ENCODE results near the gene TAF5L.

TAF5L gene

GRCh38 chr1:229621663-229622062 lies 4.3 kb downstream of the TAF5L start:
- no peak overlapping the region for H3K4me3 ChIP-seq (ENCODE audit: low read depth, low read length)
- no peak for TF ChIP-seq CTCF (IDR thresholded peaks at IDR 0.05; ENCODE audit: borderline replicate concordance, insufficient read depth, low read depth, low read length)

- TF ChIP-seq CTCF (IDR thresholded peaks at IDR 0.05; ENCODE audit: borderline replicate concordance, insufficient read depth, low read depth, low read length) = no peak
- H3K4me3 ChIP-seq (ENCODE audit: low read depth, low read length) = no peak overlapping the region
Measured at GRCh38 chr1:229620876-229621275, 5.0 kb downstream of the TAF5L start.

GRCh38 chr1:229619614-229620013 lies 6.3 kb downstream of the TAF5L start:
- TF ChIP-seq CTCF (IDR thresholded peaks at IDR 0.05; ENCODE audit: borderline replicate concordance, insufficient read depth, low read depth, low read length) = no peak
- H3K4me3 ChIP-seq (ENCODE audit: low read depth, low read length) = no peak overlapping the region

GRCh38 chr1:229619002-229619401 lies 6.9 kb downstream of the TAF5L start:
- H3K4me3 ChIP-seq (ENCODE audit: low read depth, low read length) = no peak overlapping the region
- TF ChIP-seq CTCF (IDR thresholded peaks at IDR 0.05; ENCODE audit: borderline replicate concordance, insufficient read depth, low read depth, low read length) = no peak

GRCh38 chr1:229617351-229618100 lies 8.4 kb downstream of the TAF5L start:
- no peak for TF ChIP-seq CTCF (IDR thresholded peaks at IDR 0.05; ENCODE audit: borderline replicate concordance, insufficient read depth, low read depth, low read length)
- H3K4me3 ChIP-seq (ENCODE audit: low read depth, low read length) = no peak overlapping the region

GRCh38 chr1:229614701-229615100 lies 11.2 kb downstream of the TAF5L start:
- TF ChIP-seq CTCF (IDR thresholded peaks at IDR 0.05; ENCODE audit: borderline replicate concordance, insufficient read depth, low read depth, low read length) = no peak
- H3K4me3 ChIP-seq (ENCODE audit: low read depth, low read length) = no peak overlapping the region

- TF ChIP-seq CTCF (IDR thresholded peaks at IDR 0.05; ENCODE audit: borderline replicate concordance, insufficient read depth, low read depth, low read length) = no peak
Measured at GRCh38 chr1:229613938-229614337, 12.0 kb downstream of the TAF5L start.

More at GRCh38 chr1:229613938-229614337, 12.0 kb downstream of the TAF5L start:
- H3K4me3 ChIP-seq (ENCODE audit: low read depth, low read length) = no peak overlapping the region
